K562 (cell line): Measurements from ENCODE around the gene CCDC137. TPM values are rescaled to one million over a fixed set of nuclear protein-coding genes. Genes with fewer than 3 reads are reported as not detected.

Experiments
- ASH1L ChIP-seq: fragments of 450-650 bp; IDR thresholded peaks from 2 replicates; pipeline ENCODE4 v1.6.1; 2018; ENCODE audit warnings: borderline replicate concordance, mild to moderate bottlenecking, low read depth; ENCODE audit not compliant: partially characterized antibody
- CCAR2 ChIP-seq: fragments of 200-400 bp; formaldehyde crosslinking; IDR thresholded peaks from 2 replicates; pipeline ENCODE4 v1.6.1; 2017; ENCODE audit warnings: mild to moderate bottlenecking, low read depth, low read length
- CREB1 ChIP-seq, 2 experiments: sonication (generic) in 1 of 2; formaldehyde crosslinking in 1 of 2; IDR thresholded peaks; 2 replicates each; pipeline versions ENCODE4 v1.6.1 to v1.8.0; 2012 to 2022; ENCODE audit warnings: inconsistent platforms in 1 of 2, mild to moderate bottlenecking in 1 of 2, missing genetic modification reagents in 1 of 2, moderate library complexity in 1 of 2
- DMBX1 ChIP-seq: fragments of 250-450 bp; sonication (Bioruptor Pico); IDR thresholded peaks from 2 replicates; pipeline ENCODE4 v1.8.0; 2022; ENCODE audit warnings: inconsistent platforms, mild to moderate bottlenecking, moderate library complexity, borderline replicate concordance
- FOXK2 ChIP-seq, 2 experiments: fragments of 450-650 bp; IDR thresholded peaks in 1 of 2; conservative IDR thresholded peaks in 1 of 2; 2 replicates each; pipeline ENCODE4 v1.6.1; 2016; ENCODE audit warnings: low read depth in 2 of 2, mild to moderate bottlenecking in 1 of 2
- GABPB1 ChIP-seq: sonication (generic); formaldehyde crosslinking; IDR thresholded peaks from 2 replicates; pipeline ENCODE4 v1.8.0; 2022; ENCODE audit warnings: mild to moderate bottlenecking, missing genetic modification reagents
- GTF2E2 ChIP-seq: fragments of 200-800 bp; sonication (Bioruptor generic); IDR thresholded peaks from 2 replicates; pipeline ENCODE4 v1.6.1; 2016; ENCODE audit warnings: missing genetic modification characterization, missing compliant biosample characterization
- ILF3 ChIP-seq: fragments of 450-650 bp; IDR thresholded peaks from 2 replicates; pipeline ENCODE4 v1.6.1; 2018; ENCODE audit warnings: antibody characterized with exemption, mild to moderate bottlenecking, moderate library complexity, borderline replicate concordance
- MAFK ChIP-seq: IDR thresholded peaks from 2 replicates; pipeline ENCODE4 v1.6.1; 2011; ENCODE audit warnings: low read length, improper control_type of control experiment
- MAX ChIP-seq: sonication (generic); formaldehyde crosslinking; IDR thresholded peaks from 2 replicates; pipeline ENCODE4 v1.9.0; 2022; ENCODE audit warnings: mild to moderate bottlenecking, missing genetic modification reagents
- MBD1 ChIP-seq: fragments of 250-450 bp; sonication (Bioruptor Pico); IDR thresholded peaks from 2 replicates; pipeline ENCODE4 v1.8.0; 2022; ENCODE audit warnings: inconsistent platforms
- PHF20 ChIP-seq: fragments of 450-650 bp; IDR thresholded peaks from 2 replicates; pipeline ENCODE4 v1.6.1; 2018; ENCODE audit not compliant: partially characterized antibody
- RAD21 ChIP-seq, 2 experiments: fragments of 250-450 bp in 1 of 2; fragments of 450-650 bp in 1 of 2; sonication (Bioruptor Pico) in 1 of 2; formaldehyde crosslinking in 1 of 2; IDR thresholded peaks in 1 of 2; conservative IDR thresholded peaks in 1 of 2; 2 replicates each; pipeline versions ENCODE4 v1.4.0 to v1.8.0; 2020 to 2022; ENCODE audit warnings: mild to moderate bottlenecking in 2 of 2, moderate library complexity in 1 of 2
- RAD51 ChIP-seq: fragments of 450-650 bp; IDR thresholded peaks from 2 replicates; pipeline ENCODE4 v1.7.1; 2016; ENCODE audit warnings: low read depth, mild to moderate bottlenecking, borderline replicate concordance
- RNF2 ChIP-seq: sonication (generic); IDR thresholded peaks from 2 replicates; pipeline ENCODE4 v1.6.1; 2016
- SETDB1 ChIP-seq: IDR thresholded peaks from one replicate; pipeline ENCODE4 v1.6.1; 2012; ENCODE audit warnings: low read length, control low read depth, inconsistent platforms
- SOX6 ChIP-seq: fragments of 450-650 bp; IDR thresholded peaks from 2 replicates; pipeline ENCODE4 v1.6.1; 2014; ENCODE audit warnings: mild to moderate bottlenecking
- U2AF2 ChIP-seq: fragments of 200-400 bp; formaldehyde crosslinking; optimal IDR thresholded peaks from 2 replicates; pipeline ENCODE3; 2017; ENCODE audit warnings: low read depth, mild to moderate bottlenecking, low read length
- ZNF197 ChIP-seq: fragments of 200-800 bp; sonication (Bioruptor generic); IDR thresholded peaks from 2 replicates; pipeline ENCODE4 v1.6.1; 2016; ENCODE audit warnings: low read depth, missing genetic modification characterization, missing compliant biosample characterization
- ZNF24 ChIP-seq: fragments of 450-650 bp; IDR thresholded peaks from 2 replicates; pipeline ENCODE4 v1.6.1; 2016
- ZNF561 ChIP-seq: fragments of 450-650 bp; formaldehyde crosslinking; conservative IDR thresholded peaks from 2 replicates; pipeline ENCODE4 v1.4.0; 2020; ENCODE audit warnings: mild to moderate bottlenecking, moderate library complexity
- ZNF717 ChIP-seq: fragments of 250-450 bp; sonication (Bioruptor Pico); IDR thresholded peaks from 2 replicates; pipeline ENCODE4 v1.5.0; 2021
- ZSCAN29 ChIP-seq: fragments of 450-650 bp; IDR thresholded peaks from 2 replicates; pipeline ENCODE4 v1.6.1; 2017
- polyA plus RNA-seq, 8 experiments: library from polyadenylated mRNA; depleted of rRNA in 4 of 8; stranded (reverse) in 5 of 8; unstranded in 3 of 8; fragments of >200 nt; fragmentation: Nextera tagmentation in 2 of 8; fragmentation: Illumina TruSeq in 1 of 8; extraction: Ambion mirVana in 2 of 8; extraction: Trizol in 1 of 8; gene quantifications; 2 replicates each; pipeline versions ENCODE4 v1.2.1 to v1.2.3, GENCODE V29; 2011 to 2014; ENCODE audit warnings: inconsistent platforms in 1 of 8, missing spikeins in 1 of 8
- total RNA-seq, 7 experiments: library from RNA; depleted of rRNA in 6 of 7; stranded (reverse); fragments of >200 nt in 6 of 7; fragmentation: Illumina TruSeq in 2 of 7; extraction: Trizol in 2 of 7; gene quantifications; 2 replicates each; pipeline versions ENCODE4 v1.2.1 to v1.2.3, GENCODE V29; 2011 to 2021; ENCODE audit warnings: low replicate concordance in 1 of 7
- TF ChIP-seq, protein P1 (sequence below), 2 experiments: fragments of 450-650 bp in 1 of 2; sonication (generic) in 1 of 2; formaldehyde crosslinking in 1 of 2; IDR thresholded peaks in 1 of 2; conservative IDR thresholded peaks in 1 of 2; 2 replicates each; pipeline versions ENCODE4 v1.6.1 to v1.8.1; 2016 to 2023; ENCODE audit warnings: mild to moderate bottlenecking in 2 of 2, moderate library complexity in 2 of 2, inconsistent platforms in 1 of 2, missing genetic modification reagents in 1 of 2

The CCDC137 gene
- total and polyA plus RNA-seq, 9 of the 15 experiments (the other 6 are each of a cell fraction or from before 2014, with no cell fraction given), result 2.3 to 68.1 (median 38.3) TPM

DNA sequence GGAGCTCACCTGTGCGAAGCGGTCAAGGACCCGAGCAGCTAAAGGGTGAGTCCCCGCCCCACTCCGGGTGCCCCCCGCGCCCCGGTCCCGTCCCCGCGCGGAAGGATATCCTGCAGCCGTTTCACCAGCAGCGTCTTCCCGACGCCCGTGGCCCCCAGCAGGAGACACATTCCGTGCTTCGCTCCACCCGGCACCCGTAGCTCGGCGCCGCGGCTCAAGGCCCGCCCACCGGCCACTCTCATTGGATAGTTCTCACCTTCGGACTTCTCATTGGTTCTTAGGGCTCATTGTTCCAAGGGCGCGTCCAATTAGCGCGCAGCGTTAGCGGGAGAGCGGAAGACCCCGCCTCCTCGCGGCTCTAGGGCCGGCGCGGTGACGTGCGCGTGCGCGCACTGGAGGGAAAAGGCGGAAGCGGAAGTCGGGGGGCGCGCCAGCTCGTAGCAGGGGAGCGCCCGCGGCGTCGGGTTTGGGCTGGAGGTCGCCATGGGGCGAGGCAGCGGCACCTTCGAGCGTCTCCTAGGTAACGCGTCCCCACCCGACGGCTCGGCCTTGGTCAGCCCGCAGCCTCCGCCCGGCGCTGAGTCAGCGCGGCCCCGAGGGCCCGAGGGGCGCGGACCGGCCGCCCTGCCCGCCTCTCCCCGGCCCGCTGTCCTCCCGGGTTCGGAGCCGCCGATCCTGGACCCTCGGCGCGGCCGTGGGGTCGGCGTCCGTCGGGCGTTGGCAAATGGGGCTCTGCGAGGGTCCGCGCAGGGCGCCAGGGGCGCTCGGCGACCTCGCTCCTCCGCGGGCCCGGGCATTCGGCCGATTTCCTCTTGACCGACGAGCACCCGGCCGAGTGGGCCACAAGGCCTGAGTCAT is 17.3 kb downstream of the CCDC137 start, which contains the start of the genes ARL16 and HGS (continued):
- TF ChIP-seq RAD21 (CRISPR knock-in tag; conservative IDR thresholded peaks at IDR 0.05 in 1 of 2, IDR thresholded peaks at IDR 0.05 in 1 of 2), result no peak
- TF ChIP-seq U2AF2, result no peak
- peak; percentile 69 for TF ChIP-seq PHF20
- peak; percentile 92 for TF ChIP-seq GABPB1 (CRISPR knock-in tag)
- no peak for TF ChIP-seq ZSCAN29
- no peak for TF ChIP-seq MAFK
- TF ChIP-seq DMBX1 (CRISPR knock-in tag), result no peak
- no peak for TF ChIP-seq SETDB1
- no peak for TF ChIP-seq MBD1 (CRISPR knock-in tag)
- TF ChIP-seq ZNF561 (CRISPR knock-in tag), result no peak
- TF ChIP-seq ZNF24, result 0 out of 2 replicates have a peak, but pooled peaks have one; percentile 11
- TF ChIP-seq GTF2E2 (tag), result no peak
- TF ChIP-seq ILF3, result no peak
- peak; percentile 67; the same call in 1 of the 2 replicates for TF ChIP-seq MAX (CRISPR knock-in tag)
- TF ChIP-seq SOX6, result peak; percentile 74; the same call in 1 of the 2 replicates
- TF ChIP-seq CREB1 (IDR thresholded peaks at IDR 0.05), result peak; percentile 63
- peak; percentile 81 for TF ChIP-seq CREB1 (CRISPR knock-in tag; IDR thresholded peaks at IDR 0.05)
- TF ChIP-seq ZNF197 (CRISPR knock-in tag), result no peak
- no peak for TF ChIP-seq CCAR2
- no peak for TF ChIP-seq ZNF717
- peak; percentile 42; the same call in 1 of the 2 replicates for TF ChIP-seq RNF2
- TF ChIP-seq FOXK2 (conservative IDR thresholded peaks at IDR 0.05 in 1 of 2, IDR thresholded peaks at IDR 0.05 in 1 of 2; ENCODE audit: low read depth in 2 of 2), result peak; percentile 29 to 45; a peak in 1 of 4 replicates
- TF ChIP-seq, protein P1, sequence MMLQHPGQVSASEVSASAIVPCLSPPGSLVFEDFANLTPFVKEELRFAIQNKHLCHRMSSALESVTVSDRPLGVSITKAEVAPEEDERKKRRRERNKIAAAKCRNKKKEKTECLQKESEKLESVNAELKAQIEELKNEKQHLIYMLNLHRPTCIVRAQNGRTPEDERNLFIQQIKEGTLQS (IDR thresholded peaks at IDR 0.05), result no peak
- TF ChIP-seq, protein P1 (CRISPR knock-in tag; conservative IDR thresholded peaks at IDR 0.05), result no peak
- TF ChIP-seq ASH1L, result peak; percentile 98
- no peak; the same call in 1 of the 2 replicates for TF ChIP-seq RAD51
